Measurements from ENCODE around the gene AFG1L. TPM values are rescaled to one million over a fixed set of nuclear protein-coding genes. Genes with fewer than 3 reads are reported as not detected.
"Not testable (repeated sequence)": the region's sequence is repeated elsewhere in the genome, so short reads cannot be mapped to it uniquely, and the experiment has no call there.

AFG1L gene
- total and polyA plus RNA-seq, 10 donors = 1.8 to 13.0 (median 4.4) TPM

DNA sequence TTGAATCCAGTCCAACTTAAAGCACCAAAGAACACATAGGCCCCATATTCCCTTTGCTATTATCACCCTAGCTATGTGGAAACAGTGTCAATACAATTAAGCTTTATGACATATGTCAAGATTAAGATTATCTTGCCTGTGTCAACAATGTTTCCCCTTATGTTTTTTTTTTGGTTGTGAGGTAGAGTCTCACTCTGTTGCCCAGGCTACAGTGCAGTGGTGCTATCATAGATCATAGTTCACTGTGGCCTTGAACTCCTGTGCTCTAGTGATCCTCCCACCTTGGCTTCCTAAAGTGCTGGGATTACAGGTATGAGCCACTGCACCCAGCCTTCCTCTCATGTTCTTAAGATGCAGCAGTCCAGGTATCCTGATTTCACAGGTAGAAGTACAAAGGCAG is 17.8 kb downstream of the AFG1L start:
- TF ChIP-seq POLR2A (IDR thresholded peaks at IDR 0.05) (no peak), POLR2AphosphoS5 (IDR thresholded peaks at IDR 0.05) (no peak)
- TF ChIP-seq, protein P1, sequence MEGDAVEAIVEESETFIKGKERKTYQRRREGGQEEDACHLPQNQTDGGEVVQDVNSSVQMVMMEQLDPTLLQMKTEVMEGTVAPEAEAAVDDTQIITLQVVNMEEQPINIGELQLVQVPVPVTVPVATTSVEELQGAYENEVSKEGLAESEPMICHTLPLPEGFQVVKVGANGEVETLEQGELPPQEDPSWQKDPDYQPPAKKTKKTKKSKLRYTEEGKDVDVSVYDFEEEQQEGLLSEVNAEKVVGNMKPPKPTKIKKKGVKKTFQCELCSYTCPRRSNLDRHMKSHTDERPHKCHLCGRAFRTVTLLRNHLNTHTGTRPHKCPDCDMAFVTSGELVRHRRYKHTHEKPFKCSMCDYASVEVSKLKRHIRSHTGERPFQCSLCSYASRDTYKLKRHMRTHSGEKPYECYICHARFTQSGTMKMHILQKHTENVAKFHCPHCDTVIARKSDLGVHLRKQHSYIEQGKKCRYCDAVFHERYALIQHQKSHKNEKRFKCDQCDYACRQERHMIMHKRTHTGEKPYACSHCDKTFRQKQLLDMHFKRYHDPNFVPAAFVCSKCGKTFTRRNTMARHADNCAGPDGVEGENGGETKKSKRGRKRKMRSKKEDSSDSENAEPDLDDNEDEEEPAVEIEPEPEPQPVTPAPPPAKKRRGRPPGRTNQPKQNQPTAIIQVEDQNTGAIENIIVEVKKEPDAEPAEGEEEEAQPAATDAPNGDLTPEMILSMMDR (IDR thresholded peaks at IDR 0.05 in 8 of 11, conservative IDR thresholded peaks at IDR 0.05 in 3 of 11) = no peak
- Histone ChIP-seq H3K4me1 (peaks cover 0 to 11% (median 3%) of the 10 kb centered on the region in 6 donors), H3K36me3 (no peaks in the 10 kb centered on the region), H3K27me3 (replicated peaks in 1 of 7) (no peaks in the 10 kb centered on the region), H3K4me3 (no peak overlapping the region), H3K27ac (no peak overlapping the region), H3K9me3 (no peaks in the 10 kb centered on the region)
- intact Hi-C loops (cut with DNase I; ENCODE audit: low total_unique reads) = no loop called here
- DNase-seq = no peak

DNA sequence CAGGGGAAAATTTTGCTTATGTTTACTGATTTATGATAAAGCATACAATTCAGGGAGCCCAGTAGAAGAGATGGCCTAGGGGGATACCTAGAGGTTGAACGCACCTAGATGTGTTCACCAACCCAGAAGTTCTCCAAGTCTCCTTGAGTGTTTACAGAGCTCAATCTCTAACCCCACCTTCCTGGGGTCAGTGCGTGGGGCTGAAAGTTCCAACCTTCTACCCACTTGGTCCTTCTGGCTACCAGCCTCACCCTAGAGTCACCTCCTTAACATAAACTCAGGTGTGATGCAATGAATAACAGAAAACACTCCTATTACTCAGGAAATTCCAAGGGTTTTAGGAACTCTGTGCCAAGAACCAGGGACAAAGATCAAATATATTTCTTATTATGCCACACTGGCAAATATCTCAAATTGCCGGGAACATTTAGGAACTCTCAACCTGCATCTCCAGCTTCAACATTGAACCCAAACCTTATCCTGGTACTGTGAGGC is 26.4 kb downstream of the AFG1L start:
- TF ChIP-seq, protein P1 (IDR thresholded peaks at IDR 0.05 in 8 of 11, conservative IDR thresholded peaks at IDR 0.05 in 3 of 11) = no peak
- TF ChIP-seq POLR2AphosphoS5 (IDR thresholded peaks at IDR 0.05) (no peak), POLR2A (IDR thresholded peaks at IDR 0.05) (no peak)
- H3K36me3 ChIP-seq = peaks cover 0 to 26% (median 8%) of the 10 kb centered on the region in 6 donors
- H3K27me3 ChIP-seq (replicated peaks in 1 of 7) = no peaks in the 10 kb centered on the region
- H3K4me3 ChIP-seq = no peak overlapping the region
- intact Hi-C loops (cut with DNase I; ENCODE audit: low total_unique reads) = no loop called here
- no peaks in the 10 kb centered on the region for H3K4me1 ChIP-seq
- 94 to 100% (median 99%) methylated on average over 3 of the region's 3 CpGs for WGBS, 5 donors
- no peak for DNase-seq
- no peak overlapping the region for H3K27ac ChIP-seq
- no peaks in the 10 kb centered on the region for H3K9me3 ChIP-seq

DNA sequence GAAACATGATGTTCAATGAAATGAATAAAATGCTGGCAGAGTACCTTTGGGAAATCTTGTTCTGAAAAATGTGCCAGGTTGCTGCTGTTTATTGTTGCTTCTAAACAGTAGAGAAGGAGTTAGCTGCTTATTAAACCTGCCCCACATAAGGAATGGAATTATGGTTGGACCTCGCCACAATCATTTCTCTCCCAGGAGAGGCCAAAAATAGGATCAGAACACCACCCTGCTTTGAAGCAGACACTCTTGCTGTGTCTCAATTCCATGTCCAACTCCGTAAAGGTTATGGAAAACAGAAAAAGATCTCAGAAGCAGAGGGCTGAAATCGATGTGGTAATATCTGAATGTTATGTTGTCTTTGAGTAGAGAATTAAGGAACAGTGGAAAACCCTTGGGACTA is 27.9 kb downstream of the AFG1L start:
- 75 to 97% (median 91%) methylated on average over 3 of the region's 3 CpGs for WGBS, 5 donors
- DNase-seq = no peak
- Histone ChIP-seq H3K4me1 (no peaks in the 10 kb centered on the region), H3K36me3 (peaks cover 0 to 41% (median 8%) of the 10 kb centered on the region in 6 donors), H3K27me3 (replicated peaks in 1 of 7) (no peaks in the 10 kb centered on the region), H3K9me3 (peaks cover 0 to 4% (median 0%) of the 10 kb centered on the region in 8 donors), H3K4me3 (no peak overlapping the region), H3K27ac (no peak overlapping the region)
- TF ChIP-seq POLR2AphosphoS5 (IDR thresholded peaks at IDR 0.05) = no peak
- TF ChIP-seq POLR2A (IDR thresholded peaks at IDR 0.05) = no peak
- TF ChIP-seq, protein P1 (IDR thresholded peaks at IDR 0.05 in 8 of 11, conservative IDR thresholded peaks at IDR 0.05 in 3 of 11) = no peak
- intact Hi-C loops (cut with DNase I; ENCODE audit: low total_unique reads) = no loop called here

DNA sequence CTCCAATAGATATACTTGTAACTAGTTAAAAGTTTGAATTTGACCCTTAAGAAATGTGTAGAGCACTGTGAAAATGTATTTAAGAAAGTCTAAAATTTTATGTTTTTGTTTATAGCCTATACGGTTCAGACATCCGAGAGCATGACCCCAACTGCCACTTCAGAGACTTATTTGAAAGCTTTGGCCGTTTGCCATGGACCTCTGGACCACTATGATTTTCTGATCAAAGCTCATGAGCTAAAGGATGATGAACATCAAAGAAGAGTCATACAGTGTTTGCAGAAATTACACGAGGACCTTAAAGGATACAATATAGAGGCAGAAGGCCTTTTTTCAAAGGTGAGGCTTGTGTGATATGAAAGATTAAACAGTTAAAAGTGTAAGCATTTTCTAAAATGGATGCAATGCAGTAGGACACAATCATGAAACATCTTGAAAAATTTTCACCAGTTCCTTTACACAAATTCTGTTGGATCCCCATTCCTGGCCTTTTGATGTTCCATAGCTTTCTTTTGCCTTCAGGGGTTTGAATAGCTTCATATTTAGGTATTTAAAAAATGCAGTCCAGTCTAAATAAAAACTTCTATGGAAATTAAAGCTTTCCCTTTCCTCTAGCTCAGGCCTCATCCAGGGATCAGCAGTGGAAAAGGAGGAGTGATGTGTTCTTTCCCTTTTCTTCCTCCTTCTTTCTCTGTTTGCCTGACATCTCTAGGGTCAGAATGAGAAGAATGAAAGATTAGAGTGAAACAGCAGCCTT is 29.0 kb downstream of the AFG1L start:
- Histone ChIP-seq H3K4me1 (no peaks in the 10 kb centered on the region), H3K27ac (no peak overlapping the region), H3K36me3 (peaks cover 0 to 52% (median 8%) of the 10 kb centered on the region in 6 donors), H3K9me3 (peaks cover 0 to 4% (median 0%) of the 10 kb centered on the region in 8 donors), H3K4me3 (no peak overlapping the region), H3K27me3 (replicated peaks in 1 of 7) (no peaks in the 10 kb centered on the region)
- WGBS, 5 donors = 82 to 88% (median 84%) methylated on average over 4 of the region's 4 CpGs
- intact Hi-C loops (cut with DNase I; ENCODE audit: low total_unique reads) = no loop called here
- DNase-seq = no peak
- TF ChIP-seq, protein P1 (IDR thresholded peaks at IDR 0.05 in 8 of 11, conservative IDR thresholded peaks at IDR 0.05 in 3 of 11) = no peak
- TF ChIP-seq POLR2A (IDR thresholded peaks at IDR 0.05) (no peak), POLR2AphosphoS5 (IDR thresholded peaks at IDR 0.05) (no peak)

DNA sequence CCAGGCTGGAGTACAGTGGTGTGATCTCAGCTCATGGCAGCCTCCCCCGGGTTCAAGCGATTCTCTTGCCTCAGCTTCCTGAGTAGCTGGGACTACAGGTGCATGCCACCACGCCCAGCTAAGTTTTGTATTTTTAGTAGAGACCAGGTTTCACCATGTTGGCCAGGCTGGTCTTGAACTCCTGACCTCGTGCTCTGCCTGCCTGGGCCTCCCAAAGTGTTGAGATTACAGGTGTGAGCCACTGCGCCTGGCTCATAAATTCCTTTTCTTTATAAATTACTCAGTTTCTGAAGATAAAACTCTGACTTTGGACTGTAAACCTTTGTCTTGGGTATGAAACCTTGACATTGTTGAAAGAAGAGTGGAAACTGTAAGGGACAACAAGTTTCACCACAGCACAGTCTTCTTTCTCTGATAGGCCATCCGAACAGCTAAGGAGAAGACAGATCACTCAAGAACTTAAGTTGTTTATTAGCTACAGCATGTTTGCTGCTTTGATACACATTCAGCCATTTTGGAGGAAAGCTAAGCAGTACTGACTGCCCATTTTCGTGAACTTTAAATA is 35.4 kb downstream of the AFG1L start:
- H3K4me1 ChIP-seq; intact Hi-C loops (cut with DNase I; ENCODE audit: low total_unique reads); H3K9me3 ChIP-seq; DNase-seq; H3K4me3 ChIP-seq; H3K27ac ChIP-seq; H3K27me3 ChIP-seq (replicated peaks in 1 of 7): not testable (repeated sequence)
- WGBS, 5 donors = 91 to 97% (median 94%) methylated on average over 7 of the region's 7 CpGs
- peaks cover 0 to 39% (median 4%) of the 10 kb centered on the region in 6 donors for H3K36me3 ChIP-seq

All from spleen (tissue), 11 donors.